Endothelial cell of umbilical vein (primary cell): Measurements from ENCODE around the gene CMTM3. TPM values are rescaled to one million over a fixed set of nuclear protein-coding genes. Genes with fewer than 3 reads are reported as not detected.

Experiments used
- BruUV-seq: library from RNA; stranded (reverse); fragments of 400-500 nt; replicated peaks from 2 replicates; lab custom pipeline; 2021; lab: Mats Ljungman, UMichigan
- CTCF ChIA-PET: fragments of 300-600, 350-600 bp; sonication (Branson Sonifier 250); formaldehyde crosslinking; loops from one replicate; lab custom pipeline; 2021; ENCODE audit warnings: antibody characterized with exemption, inconsistent platforms; lab: Charles Lee
- POLR2A ChIA-PET: fragments of 300-600, 350-600 bp; sonication (Branson Sonifier 250); formaldehyde crosslinking; loops from one replicate; lab custom pipeline; 2021; ENCODE audit warnings: antibody characterized with exemption, inconsistent platforms; lab: Charles Lee
- DNase-seq: peaks from one replicate; pipeline ENCODE4 v3.0.0-alpha.2; 2011; ENCODE audit warnings: low read depth, low spot score
- FAIRE-seq: peaks from 2 replicates; lab custom pipeline; 2011; peaks lifted over from hg19 to GRCh38; lab: Jason Lieb, UNC
- H2AFZ ChIP-seq: 2 replicates; pipeline ENCODE4 v1.6.0; 2012; ENCODE audit warnings: low read depth, low read length, control low read depth, inconsistent platforms
- H3K27ac ChIP-seq: 2 replicates; pipeline ENCODE4 v1.5.1; 2011; ENCODE audit warnings: low read depth, mild to moderate bottlenecking, control low read depth, low read length, moderate library complexity; ENCODE audit not compliant: insufficient read depth
- H3K27me3 ChIP-seq, 2 experiments: 2 replicates each; pipeline versions ENCODE4 v1.6.0 to v1.6.1; 2011; ENCODE audit warnings: low read length in 2 of 2, mixed read lengths in 1 of 2; ENCODE audit not compliant: control insufficient read depth in 2 of 2, insufficient read depth in 2 of 2
- H3K36me3 ChIP-seq, 2 experiments: 2 replicates in 1 of 2; 3 replicates in 1 of 2; pipeline ENCODE4 v1.5.1; 2011; ENCODE audit warnings: low read length in 2 of 2, mild to moderate bottlenecking in 1 of 2, moderate library complexity in 1 of 2; ENCODE audit not compliant: control insufficient read depth in 2 of 2, insufficient read depth in 2 of 2; ENCODE audit errors: extremely low read depth in 1 of 2
- H3K4me1 ChIP-seq: 3 replicates; pipeline ENCODE4 v1.5.1; 2011; ENCODE audit warnings: mild to moderate bottlenecking, low read length; ENCODE audit not compliant: control insufficient read depth, insufficient read depth; ENCODE audit errors: extremely low read depth
- H3K4me2 ChIP-seq: 2 replicates; pipeline ENCODE4 v1.6.1; 2011; ENCODE audit warnings: low read length, control low read depth, mixed read lengths; ENCODE audit not compliant: insufficient read depth
- H3K4me3 ChIP-seq, 3 experiments: fragments of 200-600 bp in 1 of 3; sonication (generic), shearing (Covaris generic) in 1 of 3; replicated peaks in 1 of 3; 2 replicates each; pipeline ENCODE4 v1.5.1; 2011 to 2016; ENCODE audit warnings: control low read depth in 3 of 3, low read length in 3 of 3, mild to moderate bottlenecking in 2 of 3, inconsistent platforms in 1 of 3, low read depth in 1 of 3, moderate library complexity in 1 of 3; ENCODE audit not compliant: insufficient read depth in 1 of 3
- H3K79me2 ChIP-seq: 2 replicates; pipeline ENCODE4 v1.6.0; 2012; ENCODE audit warnings: low read length, inconsistent platforms; ENCODE audit not compliant: control insufficient read depth, insufficient read depth
- H3K9ac ChIP-seq: replicated peaks from 2 replicates; pipeline ENCODE3; 2011; ENCODE audit warnings: low read length, control low read depth; ENCODE audit not compliant: insufficient read depth; ENCODE audit errors: extremely low read depth
- H3K9me1 ChIP-seq: replicated peaks from 3 replicates; pipeline ENCODE4 v1.6.0; 2011; ENCODE audit warnings: mild to moderate bottlenecking, low read length; ENCODE audit not compliant: control insufficient read depth, insufficient read depth; ENCODE audit errors: extremely low read depth
- H3K9me3 ChIP-seq: replicated peaks from 2 replicates; pipeline ENCODE4 v1.5.1; 2012; ENCODE audit warnings: low read length, inconsistent platforms; ENCODE audit not compliant: control insufficient read depth, insufficient read depth
- H4K20me1 ChIP-seq: replicated peaks from 2 replicates; pipeline ENCODE3; 2011; ENCODE audit warnings: mild to moderate bottlenecking, low read length; ENCODE audit not compliant: control insufficient read depth, insufficient read depth; ENCODE audit errors: extremely low read depth
- CTCF ChIP-seq, 2 donors: IDR thresholded peaks; 1 replicate in 1 of 2; 2 replicates in 1 of 2; pipeline ENCODE4 v1.5.1; 2011; ENCODE audit warnings: low read length in 2 of 2, mild to moderate bottlenecking in 2 of 2, moderate library complexity in 2 of 2, control low read depth in 1 of 2, inconsistent platforms in 1 of 2, low read depth in 1 of 2; ENCODE audit not compliant: insufficient read depth in 1 of 2; ENCODE audit errors: extremely low read depth in 1 of 2
- EZH2 ChIP-seq: IDR thresholded peaks from 2 replicates; pipeline ENCODE4 v1.6.1; 2012; ENCODE audit warnings: borderline replicate concordance, low read depth, mild to moderate bottlenecking, moderate library complexity, low read length, inconsistent platforms; ENCODE audit not compliant: severe bottlenecking
- FOS ChIP-seq: IDR thresholded peaks from 2 replicates; pipeline ENCODE4 v1.6.1; 2011; ENCODE audit warnings: mild to moderate bottlenecking, low read length, moderate library complexity, borderline replicate concordance; ENCODE audit not compliant: insufficient read depth
- GATA2 ChIP-seq: IDR thresholded peaks from 2 replicates; pipeline ENCODE4 v1.7.0; 2011; ENCODE audit warnings: low read depth, mild to moderate bottlenecking, moderate library complexity, mixed read lengths, low read length; ENCODE audit not compliant: insufficient read length, insufficient read depth
- JUN ChIP-seq: IDR thresholded peaks from 2 replicates; pipeline ENCODE4 v1.6.1; 2011; ENCODE audit warnings: borderline replicate concordance, low read depth; ENCODE audit not compliant: insufficient read length, insufficient read depth
- MYC ChIP-seq: IDR thresholded peaks from one replicate; pipeline ENCODE4 v1.6.1; 2011; ENCODE audit warnings: mild to moderate bottlenecking, low read depth, low read length
- POLR2A ChIP-seq: IDR thresholded peaks from 2 replicates; pipeline ENCODE4 v1.6.1; 2012; ENCODE audit warnings: low read depth, mild to moderate bottlenecking, control low read depth, low read length
- POLR2AphosphoS5 ChIP-seq: IDR thresholded peaks from 2 replicates; pipeline ENCODE4 v1.6.1; 2012; ENCODE audit warnings: low read depth, mild to moderate bottlenecking, control low read depth, low read length, moderate library complexity; ENCODE audit not compliant: insufficient read depth
- dilution Hi-C: fragments of 300-500 bp; cut with MboI; formaldehyde crosslinking; loops from one replicate; pipeline ENCODE4 v1.15.0; 2019; ENCODE audit warnings: low sequenced_read_pairs; ENCODE audit not compliant: extremely low pct_ligation_motif_present
- intact Hi-C: fragments of 100-400 bp; cut with micrococcal nuclease; formaldehyde crosslinking; loops from one replicate; pipeline ENCODE4 v1.10.0; 2022
- polyA plus RNA-seq, 4 experiments: library from polyadenylated mRNA; depleted of rRNA in 3 of 4; stranded (reverse) in 3 of 4; unstranded in 1 of 4; fragments of >200 nt; gene quantifications; 2 replicates each; pipeline versions ENCODE4 v1.2.1 to v1.2.3, GENCODE V29; 2011 to 2012; ENCODE audit warnings: missing spikeins in 1 of 4
- total RNA-seq: library from RNA; stranded (reverse); gene quantifications from 2 replicates; pipeline ENCODE4 v1.2.3, GENCODE V29; 2021
- TF ChIP-seq, protein P1 (sequence below): IDR thresholded peaks from 2 replicates; pipeline ENCODE4 v1.6.1; 2011; ENCODE audit not compliant: insufficient read depth, insufficient read length

The CMTM3 gene
- total and polyA plus RNA-seq, 2 donors (not counting 3 experiments of a cell fraction or from before 2014, with no cell fraction given): 83.6 to 86.2 TPM

GRCh38 chr16:66617728-66618127 lies 13.2 kb downstream of the CMTM3 start:
- DNase-seq (no peak), FAIRE-seq (peak; percentile 48)
- H3K4me1 ChIP-seq: peaks cover 20% of the 10 kb centered on the region
- no peaks in the 10 kb centered on the region for H3K9me3 ChIP-seq
- CTCF ChIA-PET: interaction anchor here (1.0 to 3.0 kb wide), 7 partner anchors 10 to 255 kb away, joined by 3 to 52 read pairs (median 6); partner anchors contain the start of gene CMTM4
- POLR2A ChIA-PET: no interaction called here
- H3K9me1 ChIP-seq: no peaks in the 10 kb centered on the region
- intact Hi-C loops (no loop called here), dilution Hi-C loops (no loop called here)
- H3K27ac ChIP-seq: no peak overlapping the region
- H2AFZ ChIP-seq: no peak overlapping the region
- H3K36me3 ChIP-seq: peaks cover 4 to 6% of the 10 kb centered on the region in 2 experiments
- no peaks in the 10 kb centered on the region for H3K27me3 ChIP-seq
- no TSS peak for BruUV-seq
- no peak overlapping the region for H3K9ac ChIP-seq
- H4K20me1 ChIP-seq: no peaks in the 10 kb centered on the region
- no peak overlapping the region for H3K4me3 ChIP-seq
- no peak overlapping the region for H3K4me2 ChIP-seq
- TF ChIP-seq, protein P1, sequence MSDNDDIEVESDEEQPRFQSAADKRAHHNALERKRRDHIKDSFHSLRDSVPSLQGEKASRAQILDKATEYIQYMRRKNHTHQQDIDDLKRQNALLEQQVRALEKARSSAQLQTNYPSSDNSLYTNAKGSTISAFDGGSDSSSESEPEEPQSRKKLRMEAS: no peak
- TF ChIP-seq GATA2 (no peak), JUN (no peak), CTCF (IDR thresholded peaks at IDR 0.05; ENCODE audit: extremely low read depth in 1 of 2, insufficient read depth in 1 of 2, low read depth in 1 of 2, low read length in 2 of 2) (no peak), POLR2A (no peak), MYC (no peak), EZH2 (no peak), POLR2AphosphoS5 (no peak), FOS (no peak)
- no peaks in the 10 kb centered on the region for H3K79me2 ChIP-seq
